ENCODE results near the gene ARHGEF12.

Gene ARHGEF12

DNA sequence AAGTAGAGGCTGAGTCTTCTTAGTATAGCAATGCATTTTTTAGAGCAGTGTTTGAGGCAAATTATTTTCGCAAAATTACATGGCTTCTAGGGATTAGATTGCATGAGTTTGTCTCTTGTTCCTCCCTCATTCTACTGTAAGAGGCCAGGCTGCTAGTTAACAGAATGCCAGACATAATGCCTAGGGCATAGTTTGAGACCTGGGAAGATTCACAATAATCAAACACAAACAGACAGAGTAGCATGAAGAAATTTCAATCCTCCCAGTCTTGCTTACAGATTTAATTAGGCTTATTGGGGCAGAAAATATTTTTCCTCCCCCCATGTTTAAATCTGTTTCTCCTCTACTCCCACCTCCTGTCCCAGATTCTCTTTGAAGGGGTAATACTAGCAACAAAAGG lies 48.3 kb downstream of the ARHGEF12 start:
- no peak for TF ChIP-seq CTCF (IDR thresholded peaks at IDR 0.05; ENCODE audit: low read depth, low read length, missing control alignments)
- H3K4me3 ChIP-seq (ENCODE audit: low read depth, low read length): no peak overlapping the region
- DNase-seq (ENCODE audit: low read depth): no peak

- DNase-seq (ENCODE audit: low read depth): no peak
- no peak overlapping the region for H3K4me3 ChIP-seq (ENCODE audit: low read depth, low read length)
- TF ChIP-seq CTCF (IDR thresholded peaks at IDR 0.05; ENCODE audit: low read depth, low read length, missing control alignments): no peak
These were observed 48.9 kb downstream of the ARHGEF12 start for GRCh38 chr11:120385110-120385509.

DNA sequence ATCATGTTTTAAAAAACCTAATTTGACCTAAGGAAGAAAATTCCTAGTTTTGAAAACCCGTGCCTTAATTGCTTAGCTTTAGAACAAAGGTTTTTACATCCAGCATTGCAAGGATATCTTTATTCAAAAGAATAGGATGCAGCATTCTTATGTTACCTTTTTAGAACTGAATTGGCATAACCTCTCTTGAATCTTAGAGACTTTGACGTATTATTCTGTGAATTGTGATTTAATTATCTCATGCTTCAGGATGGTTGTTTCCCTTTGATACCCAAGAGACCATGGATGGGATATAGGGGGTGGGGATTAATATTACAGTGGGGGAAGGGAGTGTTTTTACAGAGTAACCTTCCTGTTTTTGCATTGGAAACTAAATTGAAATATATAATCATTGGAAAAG lies 49.4 kb downstream of the ARHGEF12 start:
- no peak for DNase-seq (ENCODE audit: low read depth)
- no peak overlapping the region for H3K4me3 ChIP-seq (ENCODE audit: low read depth, low read length)
- TF ChIP-seq CTCF (IDR thresholded peaks at IDR 0.05; ENCODE audit: low read depth, low read length, missing control alignments): no peak

GRCh38 chr11:120386318-120386717 lies 50.1 kb downstream of the ARHGEF12 start:
- no peak for DNase-seq (ENCODE audit: low read depth)
- no peak for TF ChIP-seq CTCF (IDR thresholded peaks at IDR 0.05; ENCODE audit: low read depth, low read length, missing control alignments)
- H3K4me3 ChIP-seq (ENCODE audit: low read depth, low read length): no peak overlapping the region

DNA sequence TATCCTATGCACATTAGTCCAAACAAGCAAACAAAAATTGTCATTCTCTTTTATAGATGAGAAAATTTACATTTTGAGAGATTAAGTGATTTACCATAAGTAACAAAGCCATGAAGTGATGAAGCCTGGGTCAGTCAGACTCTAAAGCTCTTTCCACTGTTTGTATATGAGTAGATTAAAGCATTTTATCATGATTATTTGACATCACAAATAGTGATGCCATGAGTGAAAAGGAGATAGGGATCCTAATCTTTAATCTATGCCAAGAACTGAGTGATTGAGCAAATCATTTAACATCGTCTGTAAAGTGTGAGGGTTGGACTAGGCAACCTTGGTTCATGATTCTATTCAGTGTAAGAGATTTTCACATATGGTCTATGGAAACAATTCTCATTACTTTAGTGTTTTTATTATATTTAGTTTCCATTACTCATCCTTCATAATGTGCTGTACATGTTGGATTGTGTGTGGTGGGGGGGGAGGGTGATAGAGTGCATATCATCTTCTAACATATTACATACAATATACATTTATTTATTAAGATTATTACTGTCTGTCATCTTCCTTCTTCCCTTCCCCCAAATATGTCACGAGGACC lies 50.7 kb downstream of the ARHGEF12 start:
- no peak for DNase-seq (ENCODE audit: low read depth)
- no peak overlapping the region for H3K4me3 ChIP-seq (ENCODE audit: low read depth, low read length)
- no peak for TF ChIP-seq CTCF (IDR thresholded peaks at IDR 0.05; ENCODE audit: low read depth, low read length, missing control alignments)

DNA sequence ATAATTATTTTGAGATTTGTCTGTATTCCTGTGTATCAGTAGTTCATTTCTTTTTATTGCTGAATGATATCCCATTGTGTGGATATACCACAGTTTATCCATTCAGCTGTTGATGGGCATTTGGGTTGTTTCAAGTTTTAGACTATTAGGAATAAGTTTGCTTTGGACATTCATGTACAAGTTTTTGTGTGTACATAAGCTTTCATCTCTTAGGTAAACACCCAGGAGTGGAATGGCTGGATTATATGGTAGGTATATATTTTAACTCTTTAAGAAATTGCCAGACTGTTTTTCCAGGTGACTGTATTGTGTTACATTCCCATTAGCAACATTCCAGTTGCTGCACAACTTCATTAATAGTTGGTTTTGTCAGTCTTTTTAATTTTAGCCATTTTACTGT lies 52.0 kb downstream of the ARHGEF12 start:
- TF ChIP-seq CTCF (IDR thresholded peaks at IDR 0.05; ENCODE audit: low read depth, low read length, missing control alignments): no peak
- no peak for DNase-seq (ENCODE audit: low read depth)
- H3K4me3 ChIP-seq (ENCODE audit: low read depth, low read length): no peak overlapping the region
